ENCODE measurements around the gene TMEM59. TPM values are rescaled to one million over a fixed set of nuclear protein-coding genes. Genes with fewer than 3 reads are reported as not detected.

TMEM59 gene
- total RNA-seq, 2 experiments from 2014 or later = 74.5 to 94.5 TPM

- DNase-seq (ENCODE audit: low spot score) = no peak
- Histone ChIP-seq H3K4me3 (ENCODE audit: low read depth, low read length, poor library complexity, severe bottlenecking) (no peak overlapping the region), H3K4me2 (ENCODE audit: low read length) (no peak overlapping the region), H3K4me1 (ENCODE audit: insufficient read depth, low read length, poor library complexity, severe bottlenecking) (no peaks in the 10 kb centered on the region), H3K79me2 (ENCODE audit: insufficient read depth, low read depth, low read length) (no peaks in the 10 kb centered on the region), H3K9me2 (ENCODE audit: insufficient read depth, low read length) (no peaks in the 10 kb centered on the region), H3K36me3 (ENCODE audit: insufficient read depth, low read length) (no peaks in the 10 kb centered on the region), H3K9me3 (ENCODE audit: low read length) (no peaks in the 10 kb centered on the region), H2AFZ (ENCODE audit: low read length) (no peak overlapping the region), H4K20me1 (ENCODE audit: insufficient read depth, low read length) (no peaks in the 10 kb centered on the region), H3K27ac (ENCODE audit: low read depth, low read length, poor library complexity, severe bottlenecking) (no peak overlapping the region)
- POLR2A ChIA-PET = interaction anchor here (0.6 kb wide), 2 partner anchors 115 to 230 kb away, joined by 3 read pairs; no protein-coding TSS in a partner anchor
- CTCF ChIA-PET (ENCODE audit: unreplicated experiment) = no interaction called here
- intact Hi-C loops (cut with micrococcal nuclease; ENCODE audit: unreplicated experiment) = no loop called here
- TF ChIP-seq EZH2phosphoT487 (IDR thresholded peaks at IDR 0.05; ENCODE audit: borderline replicate concordance, low read depth, low read length) (no peak), CTCF (conservative IDR thresholded peaks at IDR 0.05; ENCODE audit: low read length) (no peak)
- no TSS peak for BruUV-seq (replicated peaks)
These were observed 41.0 kb downstream of the TMEM59 start for GRCh38 chr1:54012008-54012325.

GRCh38 chr1:54011316-54012007 is 41.5 kb downstream of the TMEM59 start:
- TF ChIP-seq EZH2phosphoT487 (IDR thresholded peaks at IDR 0.05; ENCODE audit: borderline replicate concordance, low read depth, low read length) = no peak
- no peak for TF ChIP-seq CTCF (conservative IDR thresholded peaks at IDR 0.05; ENCODE audit: low read length)
- no peaks in the 10 kb centered on the region for H3K4me1 ChIP-seq (ENCODE audit: insufficient read depth, low read length, poor library complexity, severe bottlenecking)
- ChIA-PET CTCF (ENCODE audit: unreplicated experiment) (interaction anchor here (0.6 kb wide), 1 partner anchor 116 kb away, joined by 3 read pairs; no protein-coding TSS in a partner anchor), POLR2A (no interaction called here)
- no peak for DNase-seq (ENCODE audit: low spot score)
- no peak overlapping the region for H2AFZ ChIP-seq (ENCODE audit: low read length)
- H3K36me3 ChIP-seq (ENCODE audit: insufficient read depth, low read length) = no peaks in the 10 kb centered on the region
- H3K9me3 ChIP-seq (ENCODE audit: low read length) = no peaks in the 10 kb centered on the region
- no TSS peak for BruUV-seq (replicated peaks)
- intact Hi-C loops (cut with micrococcal nuclease; ENCODE audit: unreplicated experiment) = no loop called here
- H3K4me2 ChIP-seq (ENCODE audit: low read length) = no peak overlapping the region
- no peak overlapping the region for H3K27ac ChIP-seq (ENCODE audit: low read depth, low read length, poor library complexity, severe bottlenecking)
- H3K4me3 ChIP-seq (ENCODE audit: low read depth, low read length, poor library complexity, severe bottlenecking) = no peak overlapping the region
- H3K79me2 ChIP-seq (ENCODE audit: insufficient read depth, low read depth, low read length) = no peaks in the 10 kb centered on the region
- H4K20me1 ChIP-seq (ENCODE audit: insufficient read depth, low read length) = no peaks in the 10 kb centered on the region
- H3K9me2 ChIP-seq (ENCODE audit: insufficient read depth, low read length) = no peaks in the 10 kb centered on the region

- Histone ChIP-seq H3K9me3 (ENCODE audit: low read length) (no peaks in the 10 kb centered on the region), H3K36me3 (ENCODE audit: insufficient read depth, low read length) (no peaks in the 10 kb centered on the region), H3K4me3 (ENCODE audit: low read depth, low read length, poor library complexity, severe bottlenecking) (no peak overlapping the region), H3K4me2 (ENCODE audit: low read length) (no peak overlapping the region), H2AFZ (ENCODE audit: low read length) (no peak overlapping the region), H3K79me2 (ENCODE audit: insufficient read depth, low read depth, low read length) (no peaks in the 10 kb centered on the region), H3K4me1 (ENCODE audit: insufficient read depth, low read length, poor library complexity, severe bottlenecking) (no peaks in the 10 kb centered on the region), H4K20me1 (ENCODE audit: insufficient read depth, low read length) (no peaks in the 10 kb centered on the region), H3K27ac (ENCODE audit: low read depth, low read length, poor library complexity, severe bottlenecking) (no peak overlapping the region), H3K9me2 (ENCODE audit: insufficient read depth, low read length) (no peaks in the 10 kb centered on the region)
- POLR2A ChIA-PET = no interaction called here
- TF ChIP-seq CTCF (conservative IDR thresholded peaks at IDR 0.05; ENCODE audit: low read length) = no peak
- TF ChIP-seq EZH2phosphoT487 (IDR thresholded peaks at IDR 0.05; ENCODE audit: borderline replicate concordance, low read depth, low read length) = no peak
- no TSS peak for BruUV-seq (replicated peaks)
- CTCF ChIA-PET (ENCODE audit: unreplicated experiment) = no interaction called here
- intact Hi-C loops (cut with micrococcal nuclease; ENCODE audit: unreplicated experiment) = no loop called here
- no peak for DNase-seq (ENCODE audit: low spot score)
These were observed 42.4 kb downstream of the TMEM59 start for GRCh38 chr1:54010415-54011117.
